GM12864 (cell line): Measurements from ENCODE around the gene TRAK1.

Experiments
- DNase-seq: peaks from one replicate; pipeline ENCODE4 v3.0.0-alpha.2; 2011; ENCODE audit warnings: low read depth
- H3K4me3 ChIP-seq: 2 replicates; pipeline ENCODE4 v1.5.1; 2011; ENCODE audit warnings: mild to moderate bottlenecking, low read depth, low read length, control low read depth
- TF ChIP-seq, protein P1 (sequence below): IDR thresholded peaks from 2 replicates; pipeline ENCODE4 v1.5.1; 2011; ENCODE audit warnings: low read depth, mild to moderate bottlenecking, moderate library complexity, low read length, control low read depth, inconsistent platforms; ENCODE audit errors: missing control alignments

The TRAK1 gene

DNA sequence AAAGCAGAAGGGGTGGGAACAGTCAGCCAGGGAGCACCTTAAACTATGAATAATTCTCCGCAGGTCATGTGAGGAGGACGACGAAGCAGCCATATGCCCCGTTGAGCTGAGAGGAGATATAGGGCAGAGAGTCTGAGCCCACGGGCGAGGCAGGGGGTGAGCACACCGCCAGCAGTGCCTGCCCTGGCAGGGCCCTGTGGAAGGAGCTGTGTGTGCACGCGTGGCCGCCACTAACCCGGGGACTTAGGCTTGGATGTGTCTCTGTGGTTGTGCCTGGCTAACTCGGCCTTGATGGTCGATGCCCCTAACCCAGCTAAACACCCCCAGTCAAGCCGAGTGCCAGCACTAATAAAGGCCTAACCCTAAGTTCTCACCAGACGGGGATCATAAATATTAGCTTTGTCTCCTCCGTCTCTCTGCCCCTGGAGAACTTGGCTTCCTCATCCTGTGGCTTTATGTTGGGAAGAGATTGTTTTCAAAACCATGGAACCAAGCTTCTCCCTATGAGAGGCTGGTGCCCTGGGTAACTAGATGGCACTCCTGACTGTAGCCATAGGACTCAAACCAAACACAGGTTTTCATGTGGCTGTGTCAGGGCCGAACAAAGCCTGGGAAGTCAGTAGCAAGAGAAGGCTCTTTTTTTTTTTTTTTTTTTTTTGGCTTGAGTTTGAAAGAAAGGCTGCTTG is 129.4 kb downstream of the TRAK1 start:
- DNase-seq, result no peak
- TF ChIP-seq, protein P1, sequence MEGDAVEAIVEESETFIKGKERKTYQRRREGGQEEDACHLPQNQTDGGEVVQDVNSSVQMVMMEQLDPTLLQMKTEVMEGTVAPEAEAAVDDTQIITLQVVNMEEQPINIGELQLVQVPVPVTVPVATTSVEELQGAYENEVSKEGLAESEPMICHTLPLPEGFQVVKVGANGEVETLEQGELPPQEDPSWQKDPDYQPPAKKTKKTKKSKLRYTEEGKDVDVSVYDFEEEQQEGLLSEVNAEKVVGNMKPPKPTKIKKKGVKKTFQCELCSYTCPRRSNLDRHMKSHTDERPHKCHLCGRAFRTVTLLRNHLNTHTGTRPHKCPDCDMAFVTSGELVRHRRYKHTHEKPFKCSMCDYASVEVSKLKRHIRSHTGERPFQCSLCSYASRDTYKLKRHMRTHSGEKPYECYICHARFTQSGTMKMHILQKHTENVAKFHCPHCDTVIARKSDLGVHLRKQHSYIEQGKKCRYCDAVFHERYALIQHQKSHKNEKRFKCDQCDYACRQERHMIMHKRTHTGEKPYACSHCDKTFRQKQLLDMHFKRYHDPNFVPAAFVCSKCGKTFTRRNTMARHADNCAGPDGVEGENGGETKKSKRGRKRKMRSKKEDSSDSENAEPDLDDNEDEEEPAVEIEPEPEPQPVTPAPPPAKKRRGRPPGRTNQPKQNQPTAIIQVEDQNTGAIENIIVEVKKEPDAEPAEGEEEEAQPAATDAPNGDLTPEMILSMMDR, result no peak
- no peak overlapping the region for H3K4me3 ChIP-seq

DNA sequence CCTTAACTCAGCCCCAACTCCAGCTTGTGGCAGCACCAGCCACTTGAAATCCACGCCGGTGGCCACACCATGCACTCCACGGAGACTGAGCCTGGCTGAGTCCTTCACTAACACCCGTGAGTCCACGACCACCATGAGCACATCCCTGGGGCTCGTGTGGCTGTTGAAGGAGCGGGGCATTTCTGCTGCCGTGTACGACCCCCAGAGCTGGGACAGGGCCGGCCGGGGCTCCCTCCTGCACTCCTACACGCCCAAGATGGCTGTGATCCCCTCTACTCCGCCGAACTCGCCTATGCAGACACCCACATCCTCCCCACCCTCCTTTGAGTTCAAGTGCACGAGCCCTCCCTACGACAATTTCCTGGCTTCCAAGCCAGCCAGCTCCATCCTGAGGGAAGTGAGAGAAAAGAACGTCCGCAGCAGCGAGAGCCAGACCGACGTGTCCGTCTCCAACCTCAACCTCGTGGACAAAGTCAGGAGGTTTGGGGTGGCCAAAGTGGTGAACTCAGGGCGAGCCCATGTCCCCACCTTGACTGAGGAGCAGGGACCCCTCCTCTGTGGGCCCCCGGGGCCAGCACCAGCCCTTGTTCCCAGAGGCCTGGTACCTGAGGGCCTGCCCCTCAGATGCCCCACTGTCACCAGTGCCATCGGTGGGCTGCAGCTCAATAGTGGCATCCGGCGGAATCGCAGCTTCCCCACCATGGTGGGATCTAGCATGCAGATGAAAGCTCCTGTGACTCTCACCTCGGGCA is 132.0 kb downstream of the TRAK1 start:
- DNase-seq, result no peak
- H3K4me3 ChIP-seq, result no peak overlapping the region
- TF ChIP-seq, protein P1, result no peak

DNA sequence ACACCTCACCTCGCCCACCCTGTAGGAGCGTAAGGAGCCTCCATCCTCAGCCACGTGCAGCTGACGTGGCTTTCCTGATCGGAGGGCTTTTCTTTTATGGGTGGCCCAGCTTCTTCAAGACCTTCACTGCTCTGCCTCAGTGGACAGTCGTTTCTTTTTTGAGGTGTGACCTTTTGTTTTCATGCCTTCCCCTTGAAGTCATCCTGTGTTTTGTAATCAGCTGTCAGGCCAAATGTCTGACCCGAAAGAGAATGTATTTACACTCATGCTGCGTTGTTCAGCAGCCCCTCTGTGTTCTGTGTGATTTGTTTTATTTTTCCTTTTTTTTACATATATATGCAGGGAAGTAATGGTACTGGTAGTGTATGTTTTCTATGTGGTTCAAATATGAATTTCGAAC is 133.0 kb downstream of the TRAK1 start:
- H3K4me3 ChIP-seq, result no peak overlapping the region
- no peak for DNase-seq
- TF ChIP-seq, protein P1, result no peak

DNA sequence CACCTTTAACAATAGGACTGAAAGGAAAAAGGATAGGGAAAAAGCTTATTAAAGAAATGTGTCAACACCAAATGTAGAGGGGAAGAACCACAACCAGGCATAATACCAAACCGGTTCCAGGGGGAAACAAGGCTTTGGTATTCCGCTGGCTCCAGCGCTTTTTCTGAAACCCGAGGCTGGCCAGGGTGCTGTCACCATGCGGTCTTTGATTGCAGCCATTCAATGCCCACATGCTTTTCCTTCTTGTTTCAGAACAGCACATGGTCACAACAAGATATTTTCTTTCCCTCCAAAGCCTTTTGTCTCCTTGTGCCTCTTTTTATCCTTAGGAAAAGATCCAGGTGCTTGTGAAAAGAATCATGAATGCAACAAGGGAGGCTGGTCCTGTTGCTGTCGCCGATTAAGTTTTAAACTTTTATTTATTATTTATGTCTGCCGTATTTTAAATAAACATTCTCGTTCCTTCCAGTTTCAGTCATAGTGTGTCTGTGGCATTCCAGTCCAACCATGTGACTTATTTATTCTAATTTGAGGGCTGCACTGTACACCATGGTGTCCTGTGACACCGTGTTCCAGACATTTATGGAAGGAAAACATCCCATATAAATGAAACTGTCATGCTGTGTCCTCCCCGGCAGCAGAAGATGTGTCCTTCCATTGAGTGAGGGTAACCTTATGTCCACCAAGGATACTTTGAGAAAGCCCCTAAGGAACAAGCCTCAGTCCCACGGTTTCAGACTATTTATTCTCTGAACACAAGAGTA is 133.7 kb downstream of the TRAK1 start:
- TF ChIP-seq, protein P1, result no peak
- no peak overlapping the region for H3K4me3 ChIP-seq
- no peak for DNase-seq

DNA sequence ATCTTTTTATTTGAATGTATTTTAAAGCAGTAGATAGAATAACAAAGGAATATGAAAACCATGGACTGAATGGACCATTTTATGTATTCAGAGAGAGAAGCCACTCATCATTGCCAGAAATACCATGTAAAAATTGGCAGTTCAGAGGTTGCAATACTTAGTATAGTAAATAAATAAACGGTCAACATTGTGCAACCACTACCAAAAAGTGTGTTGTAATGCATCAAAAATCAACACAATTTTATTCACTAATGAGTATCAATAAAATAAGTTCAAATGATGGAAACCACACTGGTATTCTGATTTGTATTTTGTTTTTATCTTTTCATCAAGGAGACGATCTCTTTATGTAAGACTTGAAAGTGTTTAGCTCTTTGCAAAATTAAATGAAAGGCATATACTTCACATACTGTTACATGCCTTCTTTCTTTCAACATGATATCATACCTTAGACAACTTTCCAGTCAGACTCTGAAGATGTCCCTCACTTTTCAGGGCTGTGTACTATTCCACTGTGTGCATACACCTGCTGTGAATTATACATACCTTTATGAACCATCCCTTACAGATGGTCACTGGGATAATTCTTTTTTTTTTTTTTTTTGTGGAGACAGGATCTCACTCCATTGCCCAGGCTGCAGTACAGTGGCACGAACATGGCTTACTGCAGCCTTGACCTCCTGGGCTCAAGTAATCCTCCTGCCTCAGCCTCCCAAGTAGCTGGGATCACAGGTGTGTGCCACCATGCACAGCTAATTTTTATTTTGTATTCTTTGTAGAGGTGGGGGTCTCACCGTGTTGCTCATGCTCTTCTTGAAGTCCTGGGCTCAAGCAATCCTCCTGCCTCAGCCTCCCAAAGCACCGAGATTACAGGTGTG is 134.6 kb downstream of the TRAK1 start:
- no peak overlapping the region for H3K4me3 ChIP-seq
- DNase-seq, result no peak
- TF ChIP-seq, protein P1, result no peak
